Fibroblast of lung (primary cell): Measurements from ENCODE around the gene SKIL. TPM values are rescaled to one million over a fixed set of nuclear protein-coding genes. Genes with fewer than 3 reads are reported as not detected.

Experiments
- DNase-seq, 2 donors: peaks; one replicate each; pipeline versions ENCODE4 v3.0.0 to v3.0.0-alpha.2; 2010; ENCODE audit warnings: low read depth in 2 of 2
- H2AFZ ChIP-seq: 2 replicates; pipeline ENCODE4 v1.5.1; 2012; ENCODE audit warnings: low read length, control low read depth, inconsistent platforms
- H3K27ac ChIP-seq: 2 replicates; pipeline ENCODE4 v1.5.1; 2011; ENCODE audit warnings: low read length, control low read depth; ENCODE audit not compliant: insufficient read depth
- H3K27me3 ChIP-seq: 2 replicates; pipeline ENCODE4 v1.5.1; 2011; ENCODE audit warnings: mild to moderate bottlenecking, low read length; ENCODE audit not compliant: control insufficient read depth, insufficient read depth
- H3K36me3 ChIP-seq: 2 replicates; pipeline ENCODE4 v1.5.1; 2011; ENCODE audit warnings: low read length; ENCODE audit not compliant: control insufficient read depth, insufficient read depth
- H3K4me1 ChIP-seq: 2 replicates; pipeline ENCODE4 v1.5.1; 2011; ENCODE audit warnings: low read length; ENCODE audit not compliant: control insufficient read depth, insufficient read depth; ENCODE audit errors: extremely low read depth
- H3K4me2 ChIP-seq: 2 replicates; pipeline ENCODE4 v1.5.1; 2011; ENCODE audit warnings: low read length, control low read depth; ENCODE audit not compliant: insufficient read depth; ENCODE audit errors: extremely low read depth
- H3K4me3 ChIP-seq, 4 experiments: fragments of 200-600 bp in 1 of 4; sonication (generic) in 1 of 4; replicated peaks in 1 of 4; 2 replicates each; pipeline ENCODE4 v1.5.1; 2011 to 2016; ENCODE audit warnings: low read length in 4 of 4, low read depth in 3 of 4, mild to moderate bottlenecking in 3 of 4, control low read depth in 2 of 4, inconsistent platforms in 1 of 4, mixed read lengths in 1 of 4; ENCODE audit not compliant: insufficient read depth in 1 of 4; ENCODE audit errors: control extremely low read depth in 1 of 4
- H3K79me2 ChIP-seq: 2 replicates; pipeline ENCODE4 v1.5.1; 2012; ENCODE audit warnings: mild to moderate bottlenecking, low read length, inconsistent platforms; ENCODE audit not compliant: control insufficient read depth, insufficient read depth
- H3K9ac ChIP-seq: 2 replicates; pipeline ENCODE4 v1.5.1; 2011; ENCODE audit warnings: mild to moderate bottlenecking, low read length, control low read depth; ENCODE audit not compliant: insufficient read depth
- H3K9me3 ChIP-seq: 2 replicates; pipeline ENCODE4 v1.5.1; 2012; ENCODE audit warnings: low read depth, low read length; ENCODE audit not compliant: control insufficient read depth, insufficient read depth
- H4K20me1 ChIP-seq: 2 replicates; pipeline ENCODE4 v1.5.1; 2011; ENCODE audit warnings: low read length; ENCODE audit not compliant: control insufficient read depth, insufficient read depth; ENCODE audit errors: extremely low read depth
- CTCF ChIP-seq, 2 donors: IDR thresholded peaks in 1 of 2; conservative IDR thresholded peaks in 1 of 2; 1 replicate in 1 of 2; 2 replicates in 1 of 2; pipeline ENCODE4 v1.5.1; 2011 to 2012; ENCODE audit warnings: low read length in 2 of 2, control low read depth in 1 of 2, inconsistent platforms in 1 of 2, low read depth in 1 of 2, mild to moderate bottlenecking in 1 of 2
- EZH2 ChIP-seq: IDR thresholded peaks from 2 replicates; pipeline ENCODE4 v1.5.1; 2012; ENCODE audit warnings: low read length, control low read depth, mild to moderate bottlenecking; ENCODE audit errors: missing control alignments
- polyA plus RNA-seq, 2 donors: library from polyadenylated mRNA; depleted of rRNA in 1 of 2; stranded (reverse) in 1 of 2; unstranded in 1 of 2; fragments of >200 nt; gene quantifications; 2 replicates each; pipeline ENCODE4 v1.2.1, GENCODE V29; 2011 to 2012; ENCODE audit warnings: missing spikeins in 1 of 2
- total RNA-seq: library from RNA; depleted of rRNA; stranded (reverse); fragments of >200 nt; gene quantifications from 2 replicates; pipeline ENCODE4 v1.2.1, GENCODE V29; 2014

SKIL gene
- total and polyA plus RNA-seq, 2 donors (not counting 1 experiment from before 2014, with no cell fraction given) = 15.3 to 33.4 TPM

DNA sequence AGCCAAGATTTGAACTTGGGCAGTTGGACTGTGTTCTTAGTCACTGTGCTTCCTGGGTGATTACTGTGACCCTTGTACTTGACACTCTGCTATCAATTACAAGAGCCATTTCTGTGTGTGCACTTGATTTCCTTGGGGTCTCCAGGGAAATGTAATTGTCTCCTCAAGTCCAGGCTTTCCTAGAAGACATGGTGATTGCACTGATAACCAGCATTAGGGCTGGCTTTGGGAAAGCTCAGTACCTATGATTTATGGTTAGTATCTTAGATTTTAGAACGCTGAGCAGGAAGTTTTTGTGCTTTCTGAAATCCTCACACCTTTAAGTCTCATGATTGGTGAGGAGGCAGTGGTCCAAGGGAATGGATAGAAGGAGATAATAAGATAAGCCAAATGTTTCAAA is 59.6 kb downstream of the SKIL start:
- Histone ChIP-seq H3K9me3 (no peaks in the 10 kb centered on the region), H3K4me2 (no peak overlapping the region), H3K9ac (no peak overlapping the region), H3K36me3 (no peaks in the 10 kb centered on the region), H3K4me1 (peaks cover 4% of the 10 kb centered on the region), H3K79me2 (peaks cover 38% of the 10 kb centered on the region), H3K27me3 (no peaks in the 10 kb centered on the region), H4K20me1 (no peaks in the 10 kb centered on the region), H2AFZ (no peak overlapping the region), H3K27ac (no peak overlapping the region), H3K4me3 (no peak overlapping the region)
- DNase-seq = no peak
- TF ChIP-seq EZH2 = no peak
- TF ChIP-seq CTCF (conservative IDR thresholded peaks at IDR 0.05 in 1 of 2, IDR thresholded peaks at IDR 0.05 in 1 of 2; ENCODE audit: low read depth in 1 of 2, low read length in 2 of 2) = no peak

DNA sequence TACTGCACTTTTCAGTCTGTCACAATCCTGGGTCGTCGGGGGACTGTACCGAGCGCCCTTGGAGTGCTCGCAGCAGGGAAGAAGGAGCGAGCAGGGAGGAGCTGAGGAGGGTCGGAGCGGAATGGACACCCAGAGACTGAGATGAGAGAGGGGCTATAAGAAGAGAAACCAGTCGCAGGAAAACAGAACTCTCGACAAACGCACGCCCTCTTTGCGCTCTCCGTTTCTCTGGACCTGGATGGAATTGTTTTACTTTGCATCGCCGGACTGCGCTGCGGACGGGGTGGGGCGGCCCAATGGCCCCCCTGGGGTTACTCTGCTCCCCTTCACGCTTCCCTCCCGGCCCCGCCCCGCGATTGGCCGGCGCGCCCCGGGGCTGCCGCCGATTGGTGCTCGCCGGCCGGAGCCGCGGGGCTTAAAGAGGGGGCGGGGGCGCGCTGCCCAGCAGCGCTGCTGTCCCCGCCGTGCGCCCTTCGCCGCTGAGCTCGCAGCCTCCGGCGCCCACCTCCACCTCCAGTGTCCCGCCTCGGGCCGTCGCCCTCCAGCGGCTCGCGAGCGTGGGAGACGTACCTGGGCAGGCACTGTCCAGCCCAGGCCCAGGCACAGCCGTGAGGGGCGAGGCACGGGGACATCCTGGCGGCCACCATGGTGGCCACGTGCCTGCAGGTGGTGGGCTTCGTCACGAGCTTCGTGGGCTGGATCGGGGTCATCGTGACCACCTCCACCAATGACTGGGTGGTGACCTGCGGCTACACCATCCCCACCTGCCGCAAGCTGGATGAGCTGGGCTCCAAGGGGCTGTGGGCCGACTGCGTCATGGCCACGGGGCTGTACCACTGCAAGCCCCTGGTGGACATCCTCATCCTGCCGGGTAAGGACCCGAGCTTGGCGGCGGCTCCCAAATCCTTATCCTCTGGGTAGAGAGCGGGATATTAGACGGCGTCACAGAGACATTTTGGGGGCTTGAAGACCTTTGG is 61.2 kb downstream of the SKIL start, which contains the start of gene CLDN11:
Gene CLDN11 (plus strand): TSS at position 447 of the 977 bp plus-strand sequence. CDS start 199 bp downstream, at position 646.
- peak within 1 kb of the TSS; percentile 70 for H2AFZ ChIP-seq
- peaks cover 6% of the 10 kb centered on the region for H3K36me3 ChIP-seq
- peaks cover 53% of the 10 kb centered on the region for H3K79me2 ChIP-seq
- TF ChIP-seq CTCF (conservative IDR thresholded peaks at IDR 0.05 in 1 of 2, IDR thresholded peaks at IDR 0.05 in 1 of 2; ENCODE audit: low read depth in 1 of 2, low read length in 2 of 2) = peak in 1 of 2 donors; percentile 37
- no peak for TF ChIP-seq EZH2
- H3K9me3 ChIP-seq = no peaks in the 10 kb centered on the region
- peak; percentile 59 to 63 for DNase-seq
- no peaks in the 10 kb centered on the region for H3K27me3 ChIP-seq
- H3K4me2 ChIP-seq = peak within 1 kb of the TSS; percentile 89
- H3K9ac ChIP-seq = peak within 1 kb of the TSS; percentile 68
- H3K4me3 ChIP-seq = peak within 1 kb of the TSS; percentile 77 to 85 (median 79)
- H3K4me1 ChIP-seq = peaks cover 6% of the 10 kb centered on the region
- no peaks in the 10 kb centered on the region for H4K20me1 ChIP-seq
- H3K27ac ChIP-seq = peak within 1 kb of the TSS; percentile 79

DNA sequence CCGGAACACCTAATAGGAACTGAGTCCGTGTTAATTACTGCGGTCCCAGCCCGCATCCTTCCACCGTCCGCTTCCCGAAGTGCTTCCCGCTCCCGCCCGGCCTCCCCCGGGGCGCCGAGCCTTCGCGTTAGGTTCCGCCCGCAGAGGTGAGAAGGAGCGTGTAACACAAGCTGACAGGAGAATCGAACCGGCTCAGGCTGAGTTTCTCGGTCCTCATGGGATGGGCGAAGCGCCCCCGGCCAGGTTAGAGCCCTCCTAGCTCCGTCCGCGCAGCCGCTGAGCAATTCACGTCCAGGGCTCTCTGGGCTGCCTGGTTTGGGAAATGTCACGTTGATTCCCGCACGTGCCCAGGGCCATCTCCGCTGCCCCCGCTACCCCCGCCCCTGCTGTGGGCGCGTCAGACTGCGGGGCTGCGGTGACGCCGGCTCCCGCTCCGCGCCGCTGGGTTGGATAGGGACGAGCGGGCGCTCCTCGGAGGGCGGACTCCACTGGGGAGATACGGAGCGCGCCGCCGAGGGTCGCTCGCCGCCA is 62.1 kb downstream of the SKIL start:
- no peak for TF ChIP-seq EZH2
- TF ChIP-seq CTCF (conservative IDR thresholded peaks at IDR 0.05 in 1 of 2, IDR thresholded peaks at IDR 0.05 in 1 of 2; ENCODE audit: low read depth in 1 of 2, low read length in 2 of 2) = no peak
- Histone ChIP-seq H3K36me3 (peaks cover 9% of the 10 kb centered on the region), H3K9me3 (no peaks in the 10 kb centered on the region), H3K4me3 (peak overlapping the region; percentile 77 to 85 (median 79)), H3K79me2 (peaks cover 62% of the 10 kb centered on the region), H3K4me2 (peak overlapping the region; percentile 94), H3K4me1 (peaks cover 3% of the 10 kb centered on the region), H4K20me1 (no peaks in the 10 kb centered on the region), H3K9ac (peak overlapping the region; percentile 68), H3K27me3 (no peaks in the 10 kb centered on the region), H3K27ac (peak overlapping the region; percentile 79), H2AFZ (peak overlapping the region; percentile 27)
- DNase-seq = peak; percentile 46 to 54
